ENCODE results near the gene PLXND1. TPM values are rescaled to one million over a fixed set of nuclear protein-coding genes. Genes with fewer than 3 reads are reported as not detected.

Gene PLXND1
- total RNA-seq, 1 experiment from 2014 or later = 22.0 TPM

GRCh38 chr3:129543156-129543790 lies 63.2 kb downstream of the PLXND1 start, which contains the start of gene H1-8:
H1-8 (plus strand) TSS chr3:129543175; CDS start chr3:129543219, 44 bp downstream.
- no peaks in the 10 kb centered on the region for H3K36me3 Mint-ChIP-seq (ENCODE audit: insufficient read depth, unreplicated experiment)
- DNase-seq = no peak
- BruUV-seq (replicated peaks) = no TSS peak
- no peaks in the 10 kb centered on the region for H3K9me3 Mint-ChIP-seq (ENCODE audit: low read depth, unreplicated experiment)
- intact Hi-C loops (cut with micrococcal nuclease; ENCODE audit: unreplicated experiment) = no loop called here
- H3K4me1 Mint-ChIP-seq (ENCODE audit: low read depth, unreplicated experiment) = no peaks in the 10 kb centered on the region
- peaks cover 26% of the 10 kb centered on the region for H3K27me3 Mint-ChIP-seq (ENCODE audit: unreplicated experiment)
- H3K4me3 Mint-ChIP-seq (ENCODE audit: low read depth, unreplicated experiment) = no peak within 1 kb of the TSS
- TF ChIP-seq CTCF (IDR thresholded peaks at IDR 0.05; ENCODE audit: unreplicated experiment) = no peak
- H3K27ac Mint-ChIP-seq (ENCODE audit: unreplicated experiment) = no peak within 1 kb of the TSS
- CTCF ChIA-PET = no interaction called here

DNA sequence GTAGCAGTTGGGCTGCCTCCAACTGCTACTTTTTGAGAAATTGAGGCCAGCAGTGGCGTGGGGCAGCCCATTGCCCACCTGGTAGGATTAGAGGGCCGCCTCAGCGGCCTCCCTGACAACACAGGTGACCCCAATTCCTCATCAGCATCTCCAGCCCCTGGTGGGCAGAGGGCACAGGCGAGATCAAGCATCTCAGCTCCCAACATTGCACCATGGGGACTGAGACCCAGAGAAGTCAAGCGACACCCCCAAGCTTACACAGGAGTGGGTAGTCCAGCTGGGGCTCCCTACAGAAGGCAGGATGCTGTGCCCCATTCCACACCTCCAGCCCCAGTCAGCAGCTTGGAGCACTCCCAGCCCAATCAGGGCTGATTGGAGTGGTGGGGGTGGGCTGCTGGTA lies 63.7 kb downstream of the PLXND1 start:
- CTCF ChIA-PET = no interaction called here
- no TSS peak for BruUV-seq (replicated peaks)
- Mint-ChIP-seq H3K4me1 (ENCODE audit: low read depth, unreplicated experiment) (no peaks in the 10 kb centered on the region), H3K27ac (ENCODE audit: unreplicated experiment) (no peak overlapping the region), H3K4me3 (ENCODE audit: low read depth, unreplicated experiment) (no peak overlapping the region), H3K36me3 (ENCODE audit: insufficient read depth, unreplicated experiment) (no peaks in the 10 kb centered on the region), H3K27me3 (ENCODE audit: unreplicated experiment) (peaks cover 31% of the 10 kb centered on the region), H3K9me3 (ENCODE audit: low read depth, unreplicated experiment) (no peaks in the 10 kb centered on the region)
- intact Hi-C loops (cut with micrococcal nuclease; ENCODE audit: unreplicated experiment) = no loop called here
- DNase-seq = no peak
- TF ChIP-seq CTCF (IDR thresholded peaks at IDR 0.05; ENCODE audit: unreplicated experiment) = no peak

GRCh38 chr3:129540776-129541516 lies 65.5 kb downstream of the PLXND1 start:
- Mint-ChIP-seq H3K4me1 (ENCODE audit: low read depth, unreplicated experiment) (no peaks in the 10 kb centered on the region), H3K27me3 (ENCODE audit: unreplicated experiment) (peaks cover 37% of the 10 kb centered on the region), H3K27ac (ENCODE audit: unreplicated experiment) (no peak overlapping the region), H3K4me3 (ENCODE audit: low read depth, unreplicated experiment) (no peak overlapping the region), H3K9me3 (ENCODE audit: low read depth, unreplicated experiment) (no peaks in the 10 kb centered on the region), H3K36me3 (ENCODE audit: insufficient read depth, unreplicated experiment) (no peaks in the 10 kb centered on the region)
- no peak for DNase-seq
- TF ChIP-seq CTCF (IDR thresholded peaks at IDR 0.05; ENCODE audit: unreplicated experiment) = no peak
- intact Hi-C loops (cut with micrococcal nuclease; ENCODE audit: unreplicated experiment) = no loop called here
- CTCF ChIA-PET = interaction anchor here (0.5 kb wide), 1 partner anchor 76 kb away, joined by 3 read pairs; no protein-coding TSS in a partner anchor
- no TSS peak for BruUV-seq (replicated peaks)

DNA sequence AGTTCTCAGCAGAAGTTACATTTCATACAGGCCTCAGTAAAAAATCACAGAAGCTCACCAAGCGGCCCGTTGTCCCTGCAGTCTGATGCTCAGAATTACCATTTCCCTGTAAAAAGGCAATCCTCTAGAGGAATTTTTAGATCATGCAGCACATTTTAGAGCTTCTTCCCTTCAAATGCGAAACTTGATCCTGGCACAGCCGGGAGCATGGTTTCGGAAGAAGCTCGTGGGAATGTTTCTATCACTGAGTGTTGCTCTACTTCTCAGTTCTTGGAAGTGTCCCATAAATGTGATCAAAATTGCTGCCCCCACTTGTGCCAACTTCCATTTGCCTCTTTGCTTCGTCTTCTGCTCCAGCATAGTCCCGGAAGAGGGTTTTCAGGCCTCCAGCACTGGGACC lies 67.3 kb downstream of the PLXND1 start:
- Mint-ChIP-seq H3K36me3 (ENCODE audit: insufficient read depth, unreplicated experiment) (no peaks in the 10 kb centered on the region), H3K9me3 (ENCODE audit: low read depth, unreplicated experiment) (no peaks in the 10 kb centered on the region), H3K27me3 (ENCODE audit: unreplicated experiment) (peaks cover 31% of the 10 kb centered on the region), H3K4me1 (ENCODE audit: low read depth, unreplicated experiment) (no peaks in the 10 kb centered on the region), H3K27ac (ENCODE audit: unreplicated experiment) (no peak overlapping the region), H3K4me3 (ENCODE audit: low read depth, unreplicated experiment) (no peak overlapping the region)
- no peak for DNase-seq
- intact Hi-C loops (cut with micrococcal nuclease; ENCODE audit: unreplicated experiment) = no loop called here
- BruUV-seq (replicated peaks) = no TSS peak
- TF ChIP-seq CTCF (IDR thresholded peaks at IDR 0.05; ENCODE audit: unreplicated experiment) = no peak
- CTCF ChIA-PET = no interaction called here

Measured in Calu3 (cell line).